ENCODE results near the gene SLF2. TPM values are rescaled to one million over a fixed set of nuclear protein-coding genes. Genes with fewer than 3 reads are reported as not detected.

Gene SLF2
- total and polyA plus RNA-seq, 9 of the 15 experiments (the other 6 are each of a cell fraction or from before 2014, with no cell fraction given): 1.7 to 18.4 (median 7.8) TPM

DNA sequence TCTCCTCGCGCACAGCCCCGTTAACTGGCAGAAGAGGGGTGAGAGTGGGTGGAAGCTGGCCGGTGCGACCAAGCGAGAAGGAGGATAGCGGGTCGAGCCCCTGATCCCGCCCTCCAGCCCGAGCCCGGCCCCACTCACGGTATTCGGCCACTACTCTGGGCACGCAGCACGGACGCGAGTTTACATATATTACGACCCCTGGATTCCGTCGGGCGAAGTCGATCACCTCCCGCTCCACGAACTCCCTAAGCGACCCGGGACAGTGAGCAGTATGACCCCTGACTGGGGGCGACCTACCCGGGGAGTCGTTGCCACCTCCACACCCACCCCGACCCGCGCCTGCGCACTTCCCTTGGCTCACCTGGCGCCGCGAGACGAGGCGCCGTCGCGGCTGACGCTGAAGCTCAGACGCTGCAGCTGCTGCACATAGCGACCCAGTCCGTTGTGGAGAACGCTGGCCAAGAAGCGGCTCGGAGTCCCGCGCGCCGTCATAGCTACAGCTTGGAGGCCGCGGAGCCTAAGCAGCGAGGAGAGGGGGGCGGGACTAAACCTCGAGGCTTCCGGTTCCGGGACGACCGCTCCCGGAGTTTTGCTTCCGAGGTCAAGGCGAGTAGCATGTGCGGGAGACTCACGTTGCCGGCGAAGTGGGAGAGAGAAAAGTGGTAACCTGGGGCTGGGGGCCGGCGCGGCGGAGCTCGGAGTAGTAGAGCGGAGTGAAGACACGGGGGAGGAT is 74.4 kb downstream of the SLF2 start, which contains the start of the genes MRPL43 and TWNK (continued):
- peak; percentile 99 to 100 for TF ChIP-seq MNT (conservative IDR thresholded peaks at IDR 0.05)
- peak; percentile 99 for TF ChIP-seq NR2C1 (IDR thresholded peaks at IDR 0.05)
- TF ChIP-seq NR2C1 (tag; IDR thresholded peaks at IDR 0.05): peak; percentile 99
- TF ChIP-seq, protein P1, sequence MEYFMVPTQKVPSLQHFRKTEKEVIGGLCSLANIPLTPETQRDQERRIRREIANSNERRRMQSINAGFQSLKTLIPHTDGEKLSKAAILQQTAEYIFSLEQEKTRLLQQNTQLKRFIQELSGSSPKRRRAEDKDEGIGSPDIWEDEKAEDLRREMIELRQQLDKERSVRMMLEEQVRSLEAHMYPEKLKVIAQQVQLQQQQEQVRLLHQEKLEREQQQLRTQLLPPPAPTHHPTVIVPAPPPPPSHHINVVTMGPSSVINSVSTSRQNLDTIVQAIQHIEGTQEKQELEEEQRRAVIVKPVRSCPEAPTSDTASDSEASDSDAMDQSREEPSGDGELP (CRISPR knock-in tag; IDR thresholded peaks at IDR 0.05; ENCODE audit: borderline replicate concordance): peak; percentile 75
- TF ChIP-seq ZNF696 (CRISPR knock-in tag; conservative IDR thresholded peaks at IDR 0.05): no peak
- TF ChIP-seq, protein P2, sequence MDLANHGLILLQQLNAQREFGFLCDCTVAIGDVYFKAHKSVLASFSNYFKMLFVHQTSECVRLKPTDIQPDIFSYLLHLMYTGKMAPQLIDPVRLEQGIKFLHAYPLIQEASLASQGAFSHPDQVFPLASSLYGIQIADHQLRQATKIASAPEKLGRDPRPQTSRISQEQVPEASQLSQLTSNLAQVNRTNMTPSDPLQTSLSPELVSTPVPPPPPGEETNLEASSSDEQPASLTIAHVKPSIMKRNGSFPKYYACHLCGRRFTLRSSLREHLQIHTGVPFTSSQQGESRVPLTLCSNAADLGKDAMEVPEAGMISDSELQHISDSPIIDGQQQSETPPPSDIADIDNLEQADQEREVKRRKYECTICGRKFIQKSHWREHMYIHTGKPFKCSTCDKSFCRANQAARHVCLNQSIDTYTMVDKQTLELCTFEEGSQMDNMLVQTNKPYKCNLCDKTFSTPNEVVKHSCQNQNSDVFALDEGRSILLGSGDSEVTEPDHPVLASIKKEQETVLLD (IDR thresholded peaks at IDR 0.05): peak; percentile 84
- TF ChIP-seq ZBTB5 (IDR thresholded peaks at IDR 0.05): no peak
- no peak for TF ChIP-seq ZNF707 (CRISPR knock-in tag; conservative IDR thresholded peaks at IDR 0.05)
- TF ChIP-seq ZFPM2 (CRISPR knock-in tag; IDR thresholded peaks at IDR 0.05): no peak
- TF ChIP-seq ZNF165 (CRISPR knock-in tag; IDR thresholded peaks at IDR 0.05; ENCODE audit: borderline replicate concordance): no peak
- TF ChIP-seq HEY1 (CRISPR knock-in tag; IDR thresholded peaks at IDR 0.05; ENCODE audit: borderline replicate concordance): no peak
- no peak for TF ChIP-seq ZNF175 (CRISPR knock-in tag; IDR thresholded peaks at IDR 0.05; ENCODE audit: low read depth)
- no peak for TF ChIP-seq HDAC6 (IDR thresholded peaks at IDR 0.05; ENCODE audit: low read depth, low read length)
- TF ChIP-seq PCBP2 (IDR thresholded peaks at IDR 0.05; ENCODE audit: low read depth, low read length, poor library complexity, severe bottlenecking): no peak
- TF ChIP-seq, protein P3, sequence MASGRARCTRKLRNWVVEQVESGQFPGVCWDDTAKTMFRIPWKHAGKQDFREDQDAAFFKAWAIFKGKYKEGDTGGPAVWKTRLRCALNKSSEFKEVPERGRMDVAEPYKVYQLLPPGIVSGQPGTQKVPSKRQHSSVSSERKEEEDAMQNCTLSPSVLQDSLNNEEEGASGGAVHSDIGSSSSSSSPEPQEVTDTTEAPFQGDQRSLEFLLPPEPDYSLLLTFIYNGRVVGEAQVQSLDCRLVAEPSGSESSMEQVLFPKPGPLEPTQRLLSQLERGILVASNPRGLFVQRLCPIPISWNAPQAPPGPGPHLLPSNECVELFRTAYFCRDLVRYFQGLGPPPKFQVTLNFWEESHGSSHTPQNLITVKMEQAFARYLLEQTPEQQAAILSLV (tag; IDR thresholded peaks at IDR 0.05): no peak
- TF ChIP-seq ZKSCAN1 (IDR thresholded peaks at IDR 0.05; ENCODE audit: low read depth, low read length): no peak
- TF ChIP-seq, protein P4, sequence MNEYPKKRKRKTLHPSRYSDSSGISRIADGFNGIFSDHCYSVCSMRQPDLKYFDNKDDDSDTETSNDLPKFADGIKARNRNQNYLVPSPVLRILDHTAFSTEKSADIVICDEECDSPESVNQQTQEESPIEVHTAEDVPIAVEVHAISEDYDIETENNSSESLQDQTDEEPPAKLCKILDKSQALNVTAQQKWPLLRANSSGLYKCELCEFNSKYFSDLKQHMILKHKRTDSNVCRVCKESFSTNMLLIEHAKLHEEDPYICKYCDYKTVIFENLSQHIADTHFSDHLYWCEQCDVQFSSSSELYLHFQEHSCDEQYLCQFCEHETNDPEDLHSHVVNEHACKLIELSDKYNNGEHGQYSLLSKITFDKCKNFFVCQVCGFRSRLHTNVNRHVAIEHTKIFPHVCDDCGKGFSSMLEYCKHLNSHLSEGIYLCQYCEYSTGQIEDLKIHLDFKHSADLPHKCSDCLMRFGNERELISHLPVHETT (CRISPR knock-in tag; conservative IDR thresholded peaks at IDR 0.05 in 1 of 2, IDR thresholded peaks at IDR 0.05 in 1 of 2): no peak
